Measurements from ENCODE around the gene NDFIP1.

The NDFIP1 gene

DNA sequence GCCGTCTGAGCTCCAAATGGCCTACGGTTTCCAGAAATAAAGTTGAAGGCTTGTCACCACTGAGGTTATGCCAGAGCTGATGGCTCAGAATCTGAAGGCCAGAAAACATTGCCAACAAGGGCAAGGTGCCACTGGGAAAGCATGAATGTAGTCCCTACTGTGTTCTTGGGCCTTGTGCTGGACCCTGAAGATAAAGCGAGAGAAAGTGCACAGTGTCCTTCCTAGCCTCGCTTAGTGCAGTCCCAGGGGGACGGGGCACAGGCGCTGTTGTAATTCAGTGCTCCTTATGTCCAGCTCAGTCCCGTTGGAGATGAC lies 84.5 kb downstream of the NDFIP1 start:
- no peak for DNase-seq

DNA sequence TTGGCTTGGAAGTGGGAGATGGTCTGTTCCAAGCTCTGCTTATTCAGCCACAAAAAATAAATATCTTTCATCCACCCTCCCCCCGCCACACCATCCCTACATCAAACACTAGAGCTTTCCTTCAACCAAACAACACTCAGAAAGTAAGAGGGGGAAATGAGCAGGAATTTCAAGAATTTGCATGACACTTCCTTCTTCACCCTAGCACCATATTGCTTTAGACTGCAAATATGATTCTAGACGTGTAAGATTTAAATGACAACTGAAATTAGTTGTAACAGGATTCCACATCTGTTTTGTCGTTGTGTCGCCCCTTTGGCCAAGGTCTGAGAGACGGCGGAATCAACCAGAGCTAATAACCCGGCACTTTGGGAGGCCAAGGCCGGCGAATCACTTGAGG lies 88.5 kb downstream of the NDFIP1 start:
- no peak for DNase-seq

DNA sequence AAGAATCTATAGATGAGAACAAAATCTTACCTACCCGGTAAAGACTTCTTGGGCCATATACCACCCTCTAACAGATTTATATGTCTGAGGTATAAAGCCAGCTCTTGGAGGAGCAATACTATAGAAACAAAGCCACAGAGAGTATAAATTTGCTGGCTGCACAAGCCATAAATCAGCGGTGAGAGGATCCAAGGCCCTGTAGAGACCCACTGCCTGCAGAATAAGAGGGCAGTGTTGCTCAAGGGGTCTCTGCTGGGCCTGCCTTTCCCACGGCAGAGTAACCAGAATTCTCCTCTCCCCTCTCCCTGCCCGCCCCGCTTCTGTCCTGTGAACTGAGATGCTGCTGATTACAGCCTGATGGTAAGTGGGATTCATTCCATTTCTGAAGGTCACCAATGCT lies 89.2 kb downstream of the NDFIP1 start:
- DNase-seq: no peak

DNA sequence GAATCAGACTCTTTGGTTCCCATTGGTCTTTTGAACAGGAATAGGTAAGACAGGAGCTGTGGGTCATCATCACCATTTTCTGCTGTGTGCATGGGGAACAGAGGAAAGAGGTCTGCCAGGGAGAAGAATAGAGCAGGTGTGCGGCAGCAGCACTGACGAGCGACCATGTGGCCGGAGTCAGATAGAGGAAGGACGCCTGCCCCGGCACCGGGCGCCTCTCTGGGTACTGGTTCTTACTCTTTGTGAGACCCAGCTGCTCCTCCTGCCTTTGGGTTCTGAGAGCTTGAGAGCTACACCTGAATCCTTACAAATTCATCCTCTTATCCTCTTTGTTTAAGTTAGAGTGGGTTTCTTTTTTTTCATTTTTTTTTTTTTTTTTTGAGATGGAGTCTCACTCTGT lies 90.8 kb downstream of the NDFIP1 start:
- DNase-seq: no peak

DNA sequence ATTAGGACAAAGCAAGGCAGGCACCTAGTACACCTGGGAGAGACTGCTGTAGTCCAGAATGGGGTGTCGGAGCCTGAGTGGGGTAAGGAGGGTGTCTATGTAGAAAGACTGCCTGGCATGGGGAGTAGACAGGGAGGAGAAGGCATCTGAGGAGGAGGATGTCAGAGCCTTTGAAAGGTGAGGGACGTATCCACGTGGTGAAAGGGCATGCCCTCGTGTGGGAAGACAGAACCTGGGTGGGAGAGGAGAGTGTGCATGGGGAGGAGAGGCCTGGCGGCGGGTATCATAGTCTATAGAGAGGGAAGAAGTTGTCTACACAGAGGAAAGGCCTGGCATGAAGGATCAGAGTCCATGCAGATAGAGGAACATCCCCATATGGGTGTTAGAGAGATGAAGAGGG lies 91.8 kb downstream of the NDFIP1 start:
- DNase-seq: no peak

DNA sequence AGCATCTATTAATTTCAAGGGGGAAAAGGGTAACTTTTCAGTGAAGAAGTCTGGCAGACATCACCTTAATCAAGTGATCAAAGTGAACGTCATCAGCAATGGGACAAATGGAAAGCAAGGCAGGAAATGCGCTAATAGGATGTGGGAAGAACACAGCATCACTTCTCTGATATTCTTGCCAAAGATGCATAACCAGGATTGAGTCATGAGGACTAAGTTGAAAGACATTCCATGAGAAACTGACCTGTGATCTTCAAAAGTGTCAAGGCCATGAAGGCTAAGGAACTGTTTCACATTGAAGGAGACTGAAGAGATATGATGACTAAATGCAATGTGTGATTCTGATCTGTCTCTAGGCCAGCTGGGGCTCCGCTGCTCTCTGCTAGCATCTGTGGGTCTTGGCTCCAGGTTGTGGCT lies 92.9 kb downstream of the NDFIP1 start:
- DNase-seq: no peak

DNA sequence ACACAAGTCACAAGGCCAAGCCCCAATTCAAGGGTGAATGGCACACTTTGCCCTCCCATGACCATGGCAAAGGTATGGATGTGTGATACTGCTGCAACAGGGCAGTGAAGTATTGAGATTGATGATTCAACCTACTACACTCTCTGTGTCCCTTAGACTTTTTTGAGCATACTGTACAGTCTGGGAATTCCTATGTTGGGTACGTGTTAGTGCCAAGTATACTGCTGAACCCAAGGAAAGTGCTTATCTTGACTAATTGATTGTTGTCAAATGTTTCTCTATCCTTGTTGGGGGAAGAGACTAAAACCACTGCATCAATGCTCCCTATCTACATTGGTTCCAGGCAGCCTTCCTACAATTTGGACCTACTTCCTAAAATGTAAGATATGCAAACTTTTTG lies 93.7 kb downstream of the NDFIP1 start:
- no peak for DNase-seq

All from GDM1 (cell line).